Left lung (tissue), 10 donors: ENCODE measurements around the gene LTB4R2. TPM values are rescaled to one million over a fixed set of nuclear protein-coding genes. Genes with fewer than 3 reads are reported as not detected.

ENCODE experiments used
- ATAC-seq: fragments of 200-7000 bp; cut with Tn5 transposase; one replicate; pipeline ENCODE4 v1.9.1; 2020; ENCODE audit warnings: moderate library complexity
- DNase-seq, 4 donors: peaks; one replicate each; pipeline ENCODE4 v3.0.0-alpha.2; 2013 to 2020
- H3K27ac ChIP-seq, 2 donors: fragments of 200-600 bp; sonication (generic) in 1 of 2; one replicate each; pipeline versions ENCODE4 v1.5.0 to v1.8.0; 2020 to 2021
- H3K27me3 ChIP-seq, 2 donors: fragments of 200-600 bp; sonication (generic) in 1 of 2; one replicate each; pipeline versions ENCODE4 v1.5.0 to v1.8.0; 2020 to 2021
- H3K36me3 ChIP-seq, 2 donors: fragments of 200-600 bp; sonication (generic) in 1 of 2; one replicate each; pipeline versions ENCODE4 v1.5.0 to v1.8.0; 2020 to 2021
- H3K4me1 ChIP-seq, 2 donors: fragments of 200-600 bp; one replicate each; pipeline ENCODE4 v1.8.0; 2021
- H3K4me3 ChIP-seq, 2 donors: fragments of 200-600 bp; sonication (generic) in 1 of 2; one replicate each; pipeline versions ENCODE4 v1.5.0 to v1.8.0; 2020 to 2021; ENCODE audit warnings: mild to moderate bottlenecking in 1 of 2
- H3K9me3 ChIP-seq, 2 donors: fragments of 200-600 bp; sonication (generic) in 1 of 2; one replicate each; pipeline versions ENCODE4 v1.5.0 to v1.8.0; 2020 to 2021
- CTCF ChIP-seq, 2 donors: fragments of 200-600 bp; sonication (generic) in 1 of 2; IDR thresholded peaks; one replicate each; pipeline versions ENCODE4 v1.5.0 to v1.8.0; 2021; ENCODE audit warnings: antibody characterized with exemption in 2 of 2
- intact Hi-C, 2 donors: fragments of 100-400 bp; cut with DNase I; formaldehyde crosslinking; loops; one replicate each; pipeline versions ENCODE4 v1.11.2 to v1.14.2; 2022
- polyA plus RNA-seq, 6 donors: library from polyadenylated mRNA; unstranded; fragments of 120-200 nt; gene quantifications; one replicate each; pipeline ENCODE4 v1.2.1, GENCODE V29; 2013; ENCODE audit not compliant: insufficient read length in 6 of 6
- total RNA-seq, 2 donors: library from RNA; stranded (reverse); fragmentation: NEBNext Ultra II Directional; extraction: Animal tissue kit (Norgen Biotek cat#: 25700); gene quantifications; one replicate each; pipeline ENCODE4 v1.2.1, GENCODE V29; 2021
- donor health status: DM: no; HTN: yes; CAD: no.
- donor health status: DM: no; HTN: no; CAD: no.

LTB4R2 gene
- total and polyA plus RNA-seq, 8 donors: 4.0 to 6.3 (median 5.6) TPM

- no peak for ATAC-seq
- Histone ChIP-seq H3K4me3 (peak overlapping the region; percentile 59 to 65), H3K27me3 (peaks cover 9 to 20% of the 10 kb centered on the region in 2 donors), H3K27ac (peak overlapping the region in 1 of 2 donors; percentile 85), H3K4me1 (peaks cover 16 to 58% of the 10 kb centered on the region in 2 donors), H3K9me3 (no peaks in the 10 kb centered on the region), H3K36me3 (peaks cover 0 to 32% of the 10 kb centered on the region in 2 donors)
- DNase-seq: peak in 1 of 4 donors; percentile 47
- intact Hi-C loops: loop anchor here (10.0 kb wide), 2 partner anchors 96 to 336 kb away; no protein-coding TSS in a partner anchor
- TF ChIP-seq CTCF (IDR thresholded peaks at IDR 0.05): no peak
Observed at GRCh38 chr14:24338843-24339242, 28.9 kb downstream of the LTB4R2 start.

GRCh38 chr14:24339284-24340151 is 29.6 kb downstream of the LTB4R2 start, which contains the start of gene RIPK3:
Gene RIPK3 (minus strand): TSS chr14:24339991. CDS start chr14:24339826, 165 bp downstream.
- peaks cover 9 to 51% of the 10 kb centered on the region in 2 donors for H3K4me1 ChIP-seq
- peaks cover 7 to 13% of the 10 kb centered on the region in 2 donors for H3K27me3 ChIP-seq
- peaks cover 0 to 32% of the 10 kb centered on the region in 2 donors for H3K36me3 ChIP-seq
- peak within 1 kb of the TSS; percentile 59 to 65 for H3K4me3 ChIP-seq
- no peaks in the 10 kb centered on the region for H3K9me3 ChIP-seq
- ATAC-seq (peak; percentile 94), DNase-seq (peak in 2 of 4 donors; percentile 79 to 94)
- no peak for TF ChIP-seq CTCF (IDR thresholded peaks at IDR 0.05)
- peak within 1 kb of the TSS; percentile 29 to 85 for H3K27ac ChIP-seq
- intact Hi-C loops: loop anchor here (10.0 kb wide), 2 partner anchors 95 to 335 kb away; no protein-coding TSS in a partner anchor

GRCh38 chr14:24340606-24341005 is 30.7 kb downstream of the LTB4R2 start:
- Histone ChIP-seq H3K9me3 (no peaks in the 10 kb centered on the region), H3K4me3 (no peak overlapping the region), H3K4me1 (peaks cover 3 to 40% of the 10 kb centered on the region in 2 donors), H3K27me3 (peaks cover 0 to 3% of the 10 kb centered on the region in 2 donors), H3K36me3 (peaks cover 0 to 31% of the 10 kb centered on the region in 2 donors), H3K27ac (peak overlapping the region in 1 of 2 donors; percentile 85)
- intact Hi-C loops: no loop called here
- ATAC-seq (no peak), DNase-seq (no peak)
- no peak for TF ChIP-seq CTCF (IDR thresholded peaks at IDR 0.05)

- H3K4me3 ChIP-seq: no peak overlapping the region
- H3K9me3 ChIP-seq: no peaks in the 10 kb centered on the region
- peaks cover 0 to 9% of the 10 kb centered on the region in 2 donors for H3K36me3 ChIP-seq
- DNase-seq: no peak
- TF ChIP-seq CTCF (IDR thresholded peaks at IDR 0.05): no peak
- ATAC-seq: no peak
- intact Hi-C loops: no loop called here
- H3K4me1 ChIP-seq: peaks cover 3 to 20% of the 10 kb centered on the region in 2 donors
- no peak overlapping the region for H3K27ac ChIP-seq
- H3K27me3 ChIP-seq: no peaks in the 10 kb centered on the region
Observed at GRCh38 chr14:24342889-24343288, 32.9 kb downstream of the LTB4R2 start.
